ENCODE results near the gene CCT8L2.
"Not testable (repeated sequence)": the region's sequence is repeated elsewhere in the genome, so short reads cannot be mapped to it uniquely, and the experiment has no call there.

Gene CCT8L2

DNA sequence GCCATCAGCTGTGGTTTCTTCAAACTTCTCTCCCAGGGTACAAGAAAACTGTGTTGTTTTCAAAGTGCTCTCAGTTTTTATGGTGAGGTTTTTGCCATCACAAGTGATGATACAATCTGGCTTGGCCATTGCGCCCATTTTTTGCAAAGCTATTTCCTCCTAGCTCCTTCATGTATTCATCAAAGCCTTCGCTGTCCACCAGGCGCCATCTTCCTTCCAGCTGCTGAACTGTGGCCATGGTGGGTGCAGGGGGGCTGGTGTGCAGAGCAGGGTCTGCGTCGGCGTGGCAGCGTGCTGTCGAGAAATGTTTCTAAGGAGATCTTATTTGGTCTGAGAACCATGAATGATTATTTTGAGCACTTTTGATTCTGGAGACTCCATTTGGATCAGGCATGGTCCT is 2.6 kb upstream of the CCT8L2 start:
- DNase-seq (ENCODE audit: low read depth in 3 of 3, low spot score in 1 of 3) = not testable (repeated sequence)

DNA sequence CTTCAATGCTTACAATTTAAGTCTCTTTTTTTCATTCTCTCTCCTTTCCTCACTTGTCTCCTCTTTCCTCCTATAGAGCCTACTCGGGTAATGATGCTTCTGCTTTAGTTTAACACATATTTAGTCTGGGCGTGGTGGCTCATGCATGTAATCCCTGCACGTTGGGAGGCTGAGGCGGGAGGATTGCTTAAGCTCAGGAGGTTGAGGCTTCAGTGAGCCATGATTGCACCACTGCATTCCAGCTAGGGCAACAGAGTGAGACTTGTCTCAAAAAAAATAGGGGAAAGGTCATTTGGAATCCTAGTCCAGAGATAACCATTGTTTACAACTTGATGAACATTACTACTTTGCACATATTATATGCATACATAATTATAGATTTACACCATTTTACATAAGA is 1.4 kb upstream of the CCT8L2 start:
- DNase-seq (ENCODE audit: low read depth in 3 of 3, low spot score in 1 of 3) = no peak

DNA sequence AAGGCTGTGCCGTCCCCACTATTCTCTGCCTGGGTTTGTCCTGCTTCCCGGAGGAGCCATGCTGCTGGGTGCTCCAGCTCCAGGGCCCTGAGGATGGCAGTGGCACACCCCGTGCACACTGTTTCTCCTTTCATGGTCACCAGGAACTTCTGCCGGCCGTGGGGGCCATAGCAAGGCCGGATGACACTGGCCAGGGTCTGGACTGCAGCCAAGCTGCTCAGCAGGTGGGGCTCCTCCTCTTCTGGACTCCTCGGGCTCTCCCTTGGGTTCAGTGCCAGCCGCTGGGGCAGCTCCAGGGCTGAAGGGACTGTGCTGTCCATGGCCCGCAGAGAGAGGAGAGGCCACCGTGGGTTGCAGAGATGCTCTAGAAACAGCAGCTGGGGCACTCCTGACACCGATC is 379 bp downstream of the CCT8L2 start:
- DNase-seq (ENCODE audit: low read depth in 3 of 3, low spot score in 1 of 3) = not testable (repeated sequence)

- DNase-seq (ENCODE audit: low read depth in 3 of 3, low spot score in 1 of 3) = not testable (repeated sequence)
Observed at GRCh38 chr22:16591136-16591535, 1.5 kb downstream of the CCT8L2 start.

- no peak for DNase-seq (ENCODE audit: low read depth in 3 of 3, low spot score in 1 of 3)
Observed at GRCh38 chr22:16586991-16587390, 5.6 kb downstream of the CCT8L2 start.

GRCh38 chr22:16586170-16586569 is 6.4 kb downstream of the CCT8L2 start:
- DNase-seq (ENCODE audit: low read depth in 3 of 3, low spot score in 1 of 3) = no peak

- DNase-seq (ENCODE audit: low read depth in 3 of 3, low spot score in 1 of 3) = not testable (repeated sequence)
Observed at GRCh38 chr22:16580872-16581271, 11.7 kb downstream of the CCT8L2 start.

- DNase-seq (ENCODE audit: low read depth in 3 of 3, low spot score in 1 of 3) = not testable (repeated sequence)
Observed at GRCh38 chr22:16569240-16569834, 23.3 kb downstream of the CCT8L2 start.

DNA sequence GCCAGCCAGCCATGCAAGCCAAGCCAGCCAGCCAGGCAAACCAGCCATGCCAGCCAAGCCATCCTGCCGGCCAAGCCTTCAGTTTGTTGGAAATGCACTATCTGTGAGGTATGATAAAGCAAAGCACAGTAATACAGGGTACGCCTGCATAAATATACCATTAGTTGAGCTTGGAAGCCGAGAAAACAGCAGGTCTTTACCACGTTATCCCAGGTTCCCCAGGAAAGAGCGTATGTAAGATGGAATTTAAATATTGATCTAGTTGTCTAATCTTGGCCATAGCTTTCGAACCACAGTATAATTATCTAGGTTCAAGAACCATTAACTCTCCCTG is 24.2 kb downstream of the CCT8L2 start:
- no peak for DNase-seq (ENCODE audit: low read depth in 3 of 3, low spot score in 1 of 3)

- DNase-seq (ENCODE audit: low read depth in 3 of 3, low spot score in 1 of 3) = not testable (repeated sequence)
Observed at GRCh38 chr22:16567617-16568424, 24.8 kb downstream of the CCT8L2 start.

DNA sequence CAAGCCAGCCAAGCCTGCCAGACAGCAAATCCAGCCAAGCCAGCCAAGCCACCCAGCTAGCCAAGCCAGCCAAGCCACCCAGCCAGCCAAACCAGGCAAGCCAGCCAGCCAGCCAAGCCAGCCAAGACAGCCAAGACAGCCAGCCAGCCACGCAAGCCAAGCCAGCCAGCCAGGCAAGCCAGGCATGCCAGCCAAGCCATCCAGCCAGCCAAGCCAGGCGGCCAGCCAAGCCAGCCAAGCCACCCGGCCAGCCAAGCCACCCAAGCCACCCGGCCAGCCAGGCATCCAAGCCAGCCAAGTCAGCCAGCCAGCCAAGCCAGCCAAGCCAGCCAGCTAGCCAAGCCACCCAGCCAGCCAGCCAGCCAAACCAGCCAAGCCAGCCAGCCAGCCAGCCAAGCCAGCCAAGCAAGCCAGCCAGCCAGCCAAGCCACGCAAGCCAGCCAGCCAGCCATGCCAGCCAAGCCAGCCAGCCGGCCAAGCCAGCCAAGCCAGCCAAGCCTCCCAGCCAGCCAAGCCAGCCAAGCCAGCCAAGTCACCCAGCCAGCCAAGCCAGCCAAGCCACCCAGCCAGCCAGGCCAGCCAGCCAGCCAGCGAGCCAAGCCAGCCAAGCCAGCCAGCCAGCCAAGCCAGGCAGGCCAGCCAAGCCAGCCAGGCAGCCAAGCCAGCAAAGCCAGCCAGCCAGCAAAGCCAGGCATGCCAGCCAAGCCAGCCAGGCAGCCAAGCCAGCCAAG is 26.0 kb downstream of the CCT8L2 start:
- not testable (repeated sequence) for DNase-seq (ENCODE audit: low read depth in 3 of 3, low spot score in 1 of 3)

DNA sequence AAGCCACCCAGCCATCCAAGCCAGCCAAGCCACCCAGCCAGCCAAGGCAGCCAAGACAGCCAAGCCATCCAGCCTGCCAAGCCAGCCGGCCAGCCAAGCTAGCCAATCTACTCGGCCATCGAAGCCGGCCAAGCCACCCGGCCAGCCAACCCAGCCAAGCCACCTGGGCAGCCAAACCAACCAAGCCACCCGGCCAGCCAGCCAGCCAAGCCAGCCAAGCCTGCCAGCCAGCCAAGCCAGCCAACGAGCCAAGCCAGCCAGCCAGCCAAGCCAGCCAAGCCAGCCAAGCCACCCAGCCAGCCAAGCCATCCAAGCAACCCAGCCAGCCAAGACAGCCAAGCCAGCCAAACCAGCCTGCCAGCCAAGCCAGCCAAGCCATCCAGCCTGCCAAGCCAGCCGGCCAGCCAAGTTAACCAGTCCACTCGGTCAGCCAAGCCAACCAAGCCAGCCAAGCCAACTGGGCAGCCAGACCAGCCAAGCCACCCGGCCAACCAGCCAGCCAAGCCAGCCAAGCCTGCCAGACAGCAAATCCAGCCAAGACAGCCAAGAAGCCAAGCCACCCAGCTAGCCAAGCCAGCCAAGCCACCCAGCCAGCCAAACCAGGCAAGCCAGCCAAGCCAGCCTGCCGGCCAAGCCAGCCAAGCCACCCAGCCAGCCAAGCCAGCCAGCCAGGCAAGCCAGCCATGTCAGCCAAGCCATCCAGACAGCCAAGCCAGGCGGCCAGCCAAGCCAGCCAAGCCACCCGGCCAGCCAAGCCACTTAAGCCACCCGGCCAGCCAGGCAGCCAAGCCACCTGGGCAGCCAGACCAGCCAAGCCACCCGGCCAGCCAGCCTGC is 26.8 kb downstream of the CCT8L2 start:
- not testable (repeated sequence) for DNase-seq (ENCODE audit: low read depth in 3 of 3, low spot score in 1 of 3)

DNA sequence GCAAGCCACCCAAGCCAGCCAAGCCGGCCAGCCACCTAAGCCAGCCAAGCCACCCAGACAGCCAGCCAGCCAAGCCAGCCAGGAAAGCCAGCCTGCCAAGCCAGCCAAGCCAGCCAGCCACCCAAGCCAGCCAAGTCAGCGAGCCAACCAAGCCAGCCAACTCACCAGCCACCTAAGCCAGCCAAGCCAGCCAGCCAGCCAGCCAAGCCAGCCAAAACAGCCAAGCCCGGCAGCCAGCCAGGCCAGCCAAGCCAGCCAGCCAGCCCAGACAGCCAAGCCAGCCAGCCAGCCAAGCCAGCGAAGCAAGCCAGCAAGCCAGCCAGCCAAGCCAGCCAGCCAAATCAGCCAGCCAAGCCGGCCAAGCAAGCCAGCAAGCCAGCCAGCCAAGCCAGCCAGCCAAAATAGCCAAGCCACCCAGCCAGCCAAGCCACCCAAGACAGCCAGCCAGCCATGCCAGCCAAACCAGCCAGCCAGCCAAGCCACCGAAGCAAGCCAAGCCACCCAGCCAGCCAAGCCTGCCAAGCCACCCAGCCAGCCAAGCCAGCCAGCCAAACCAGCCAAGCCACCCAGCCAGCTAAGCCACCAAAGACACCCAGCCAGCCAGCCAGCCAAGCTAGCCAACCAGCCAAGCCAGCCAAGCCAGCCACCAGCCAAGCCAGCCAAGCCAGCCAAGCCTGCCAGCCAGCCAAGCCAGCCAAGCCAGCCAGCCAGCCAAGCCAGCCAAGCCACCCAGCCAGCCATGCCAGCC is 27.6 kb downstream of the CCT8L2 start:
- not testable (repeated sequence) for DNase-seq (ENCODE audit: low read depth in 3 of 3, low spot score in 1 of 3)

GRCh38 chr22:16563555-16564520 is 28.8 kb downstream of the CCT8L2 start:
- no peak for DNase-seq (ENCODE audit: low read depth in 3 of 3, low spot score in 1 of 3)

DNA sequence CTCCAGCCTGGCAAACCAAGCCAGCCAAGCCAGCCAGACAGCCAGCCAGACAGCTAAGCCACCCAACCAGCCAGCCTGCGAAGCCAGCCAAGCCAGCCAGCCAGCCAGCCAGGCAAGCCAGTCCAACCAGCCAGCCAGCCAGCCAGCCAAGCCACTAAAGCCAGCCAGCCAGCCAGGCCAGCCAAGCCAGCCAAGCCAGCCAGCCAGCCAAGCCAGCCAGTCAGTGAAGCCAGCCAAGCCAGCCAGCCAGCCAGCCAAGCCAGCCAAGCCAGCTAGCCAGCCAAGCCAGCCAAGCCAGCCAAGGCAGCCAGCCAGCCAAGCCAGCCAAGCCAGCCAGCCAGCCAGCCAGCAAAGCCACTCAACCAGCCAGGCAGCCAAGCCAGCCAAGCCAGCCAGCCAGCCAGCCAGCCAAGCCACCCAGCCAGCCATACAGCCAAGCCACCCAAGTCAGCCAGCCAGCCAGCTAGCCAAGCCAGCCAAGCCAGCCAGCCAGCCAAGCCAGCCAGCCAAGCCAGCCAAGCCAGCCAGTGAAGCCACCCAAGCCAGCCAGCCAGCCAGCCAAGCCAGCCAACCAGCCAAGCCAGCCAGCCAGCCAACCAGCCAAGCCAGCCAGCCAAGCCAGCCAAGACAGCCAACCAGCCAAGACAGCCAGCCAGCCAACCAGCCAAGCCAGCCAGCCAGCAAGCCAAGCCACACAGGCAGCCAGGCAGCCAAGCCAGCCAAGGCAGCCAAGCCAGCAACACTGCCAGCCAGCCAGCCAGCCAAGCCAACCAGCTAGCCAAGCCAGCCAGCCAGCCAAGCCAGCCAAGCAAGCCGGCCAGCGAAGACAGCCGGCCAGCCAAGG is 29.7 kb downstream of the CCT8L2 start:
- DNase-seq (ENCODE audit: low read depth in 3 of 3, low spot score in 1 of 3) = no peak

DNA sequence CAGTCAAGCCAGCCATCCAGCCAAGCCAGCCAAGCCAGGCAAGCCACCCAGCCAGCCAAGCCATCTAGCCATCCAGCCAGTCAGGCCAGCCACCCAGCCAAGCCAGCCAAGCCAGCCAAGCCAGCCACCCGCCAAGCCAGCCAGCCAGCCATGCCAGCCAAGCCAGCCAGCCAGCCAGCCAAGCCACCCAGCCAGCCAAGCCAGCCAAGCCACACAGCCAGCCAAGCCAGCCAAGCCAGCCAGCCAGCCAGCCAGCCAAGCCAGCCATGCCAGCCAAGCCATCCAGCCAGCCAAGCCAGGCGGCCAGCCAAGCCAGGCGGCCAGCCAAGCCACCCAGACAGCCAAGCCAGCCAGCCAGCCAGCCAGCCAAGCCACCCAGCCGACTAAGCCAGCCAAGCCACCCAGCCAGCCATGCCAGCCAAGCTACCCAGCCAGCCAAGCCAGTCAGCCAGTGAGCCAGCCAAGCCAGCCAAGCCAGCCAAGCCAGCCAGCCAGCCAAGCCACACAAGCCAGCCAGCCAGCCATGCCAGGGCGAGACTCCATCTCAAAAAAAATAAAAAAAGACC is 31.4 kb downstream of the CCT8L2 start:
- DNase-seq (ENCODE audit: low read depth in 3 of 3, low spot score in 1 of 3) = not testable (repeated sequence)

DNA sequence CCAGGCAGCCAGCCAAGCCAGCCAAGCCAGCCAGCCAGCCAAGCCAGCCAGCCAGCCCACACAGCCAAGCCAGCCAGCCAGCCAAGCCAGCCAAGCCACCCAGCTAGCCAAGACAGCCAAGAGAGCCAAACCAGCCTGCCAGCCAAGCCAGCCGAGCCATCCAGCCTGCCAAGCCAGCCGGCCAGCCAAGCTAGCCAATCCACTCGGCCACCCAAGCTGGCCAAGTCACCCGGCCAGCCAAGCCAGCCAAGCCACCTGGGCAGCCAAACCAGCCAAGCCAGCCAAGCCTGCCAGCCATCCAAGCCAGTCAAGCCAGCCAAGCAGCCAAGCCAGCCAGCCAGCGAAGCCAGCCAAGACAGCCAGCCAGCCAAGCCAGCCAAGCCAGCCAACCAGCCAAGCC is 32.0 kb downstream of the CCT8L2 start:
- not testable (repeated sequence) for DNase-seq (ENCODE audit: low read depth in 3 of 3, low spot score in 1 of 3)

GRCh38 chr22:16559996-16560395 is 32.6 kb downstream of the CCT8L2 start:
- DNase-seq (ENCODE audit: low read depth in 3 of 3, low spot score in 1 of 3) = not testable (repeated sequence)
